Stimulated activated CD4-positive, alpha-beta T cell treated with anti-CD3 and anti-CD28 coated beads, Interleukin-4, amount 100 ng/mL, for 24 hours (primary cell): ENCODE results near the gene TUBA1A.
"Not testable (repeated sequence)": the region's sequence is repeated elsewhere in the genome, so short reads cannot be mapped to it uniquely, and the experiment has no call there.

Experiments used
- DNase-seq: peaks from one replicate; pipeline ENCODE4 v3.0.0-alpha.2; 2020

The TUBA1A gene

GRCh38 chr12:49144384-49144783, 44.5 kb downstream of the TUBA1A start:
- no peak for DNase-seq

GRCh38 chr12:49138999-49139398, 49.9 kb downstream of the TUBA1A start:
- DNase-seq = no peak

- no peak for DNase-seq
Measured at GRCh38 chr12:49138587-49138986, 50.3 kb downstream of the TUBA1A start.

GRCh38 chr12:49137476-49137875, 51.4 kb downstream of the TUBA1A start:
- no peak for DNase-seq

GRCh38 chr12:49136997-49137396, 51.9 kb downstream of the TUBA1A start:
- not testable (repeated sequence) for DNase-seq
